Uterus (tissue), 2 donors: ENCODE data around the gene NBEAL1.
"Not testable (repeated sequence)": the region's sequence is repeated elsewhere in the genome, so short reads cannot be mapped to it uniquely, and the experiment has no call there.

Experiments
- CTCF ChIP-seq, 4 experiments: fragments of 200-600 bp in 2 of 4; fragments of 450-650 bp in 2 of 4; sonication (generic) in 2 of 4; IDR thresholded peaks; one replicate each; pipeline ENCODE4 v1.5.1; 2016 to 2019; ENCODE audit warnings: antibody characterized with exemption in 4 of 4, mild to moderate bottlenecking in 2 of 4, moderate library complexity in 1 of 4
- POLR2A ChIP-seq, 2 donors: fragments of 450-650 bp; IDR thresholded peaks; one replicate each; pipeline ENCODE4 v1.6.1; 2016; ENCODE audit warnings: antibody characterized with exemption in 2 of 2, mild to moderate bottlenecking in 1 of 2, moderate library complexity in 1 of 2

GRCh38 chr2:203162722-203163121 lies 148.0 kb downstream of the NBEAL1 start:
- TF ChIP-seq CTCF, POLR2A (IDR thresholded peaks at IDR 0.05): not testable (repeated sequence)
